ENCODE results near the gene RNF175.
A peak's percentile ranks its signal among the peaks of the same experiment; 100 is the strongest.

The RNF175 gene

DNA sequence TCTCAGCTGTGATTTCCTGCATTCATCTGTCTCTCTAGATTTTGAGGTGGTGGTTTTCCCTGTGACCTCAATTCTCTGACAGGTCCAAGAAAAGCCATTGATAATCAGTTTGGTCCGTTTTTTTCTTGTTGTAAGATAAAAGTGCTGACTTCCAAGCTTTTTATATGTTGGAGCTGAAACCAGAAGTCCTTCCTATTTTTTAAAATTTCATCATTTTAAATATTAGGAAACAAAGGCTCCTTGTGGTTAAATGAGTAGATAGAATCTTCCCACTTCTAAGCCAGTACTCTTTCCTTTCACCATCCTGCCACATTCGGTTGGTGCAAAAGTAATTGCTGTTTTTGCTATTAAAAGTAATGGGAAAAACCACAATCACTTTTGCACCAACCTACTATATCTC, 18.3 kb downstream of the RNF175 start:
- no peak for DNase-seq

DNA sequence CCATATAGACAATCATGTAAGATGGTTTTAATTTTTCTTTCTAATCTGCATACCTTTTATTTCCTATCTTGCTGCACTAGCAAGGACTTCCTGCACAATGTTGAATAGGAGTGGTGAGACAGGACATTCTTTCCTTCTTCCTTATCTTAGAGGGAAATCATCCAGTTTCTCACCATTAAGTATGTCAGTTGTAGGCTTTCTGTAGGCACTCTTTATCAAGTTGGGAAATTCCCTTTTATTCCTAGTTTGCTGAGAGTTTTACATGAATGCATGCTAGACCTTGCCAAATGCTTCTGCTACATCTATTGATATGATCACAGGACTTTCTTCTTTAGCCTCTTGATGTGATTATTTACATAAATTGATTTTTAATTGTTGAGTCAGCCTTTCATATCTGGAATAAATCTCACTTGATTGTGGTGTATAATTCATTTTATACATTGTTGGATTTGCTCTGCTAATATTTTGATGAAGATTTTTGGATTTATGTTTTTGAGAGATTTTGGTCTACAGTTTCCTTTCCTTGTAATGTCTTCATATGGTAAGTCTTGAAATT, 23.8 kb downstream of the RNF175 start:
- no peak for DNase-seq

DNA sequence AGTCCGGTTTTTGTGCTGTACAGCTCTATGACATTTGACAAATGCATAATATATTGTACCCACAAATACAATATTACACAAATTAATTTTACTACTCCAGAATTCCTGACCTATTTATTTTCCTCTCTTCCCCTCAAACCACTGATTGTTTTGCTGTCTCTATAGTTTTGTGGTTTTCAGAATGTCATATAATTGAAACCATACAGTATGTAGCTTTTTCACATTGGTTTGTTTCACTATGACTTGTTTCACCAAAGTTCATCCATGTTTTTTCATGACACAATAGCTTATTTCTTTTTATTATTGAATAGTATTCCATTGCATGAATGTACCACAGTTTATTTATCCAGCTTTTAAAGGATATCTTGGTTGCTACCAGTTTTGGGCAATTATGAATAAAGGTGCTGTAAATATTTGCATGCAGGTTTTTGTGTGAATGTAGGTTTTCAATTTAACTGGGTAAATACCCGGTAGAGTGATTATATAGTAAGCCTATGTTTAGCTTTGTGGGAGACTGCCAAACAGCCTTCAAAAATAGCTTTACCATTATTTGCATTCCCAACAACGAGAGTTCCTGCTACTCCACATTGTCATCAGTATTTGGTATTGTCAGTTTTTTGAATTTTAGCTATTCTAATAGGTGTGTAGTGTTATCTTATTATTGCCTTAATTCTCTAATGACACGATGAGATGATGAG, 25.9 kb downstream of the RNF175 start:
- no peak for DNase-seq

DNA sequence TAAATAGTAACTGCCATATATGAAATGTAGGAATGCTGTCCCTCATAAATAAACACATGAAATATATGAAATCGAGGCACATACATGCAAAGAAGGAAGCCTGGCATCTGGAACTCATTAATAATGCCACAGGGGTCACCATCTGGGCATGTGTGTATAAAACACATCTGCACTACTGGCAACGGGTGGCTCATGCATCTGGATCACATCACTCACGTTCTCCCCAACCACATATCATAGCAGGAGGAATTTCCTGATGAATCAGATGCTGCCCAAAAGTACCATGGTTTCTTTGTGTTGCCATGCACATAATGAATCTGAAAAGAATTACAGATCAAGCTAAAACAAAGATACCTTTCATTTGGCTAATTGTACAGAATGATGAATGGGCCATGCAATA, 28.6 kb downstream of the RNF175 start:
- DNase-seq: no peak

DNA sequence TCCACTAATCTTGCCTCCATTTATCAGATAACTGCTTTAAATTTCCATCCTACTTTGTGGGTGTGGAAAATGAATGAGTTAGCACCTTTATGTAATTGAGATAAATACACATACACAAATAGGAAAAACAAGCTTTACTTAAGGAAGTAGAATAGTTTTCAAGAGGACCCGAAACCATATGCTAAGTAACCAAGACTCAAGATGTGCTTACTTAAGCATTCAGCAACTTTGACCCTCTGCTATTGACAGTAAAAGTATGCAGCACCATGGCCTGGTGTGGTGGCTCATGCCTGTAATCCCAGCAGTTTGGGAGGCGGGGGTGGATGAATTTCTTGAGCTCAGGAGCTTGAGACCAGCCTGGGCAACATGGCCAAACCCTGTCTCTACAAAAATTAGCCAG, 29.9 kb downstream of the RNF175 start:
- DNase-seq: no peak

DNA sequence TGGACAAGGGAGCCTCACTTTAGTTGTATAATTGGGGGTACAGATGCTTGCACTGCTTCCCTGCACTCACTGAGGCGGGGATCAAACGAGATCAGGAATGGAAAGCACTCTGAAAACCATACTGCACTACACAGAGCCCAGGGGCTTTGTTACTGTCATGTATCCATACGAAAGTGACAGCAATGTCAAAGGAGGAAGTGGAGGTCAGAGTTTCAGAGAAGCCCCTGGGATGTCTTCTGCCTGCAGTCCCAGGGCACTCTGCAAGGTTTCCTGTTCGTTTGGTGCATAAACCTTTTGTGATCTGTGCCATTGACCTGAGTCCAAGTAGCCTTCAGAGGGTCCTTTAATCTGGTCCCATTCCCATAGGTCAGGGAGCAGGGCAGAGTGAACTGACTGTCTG, 31.2 kb downstream of the RNF175 start:
- no peak for DNase-seq

DNA sequence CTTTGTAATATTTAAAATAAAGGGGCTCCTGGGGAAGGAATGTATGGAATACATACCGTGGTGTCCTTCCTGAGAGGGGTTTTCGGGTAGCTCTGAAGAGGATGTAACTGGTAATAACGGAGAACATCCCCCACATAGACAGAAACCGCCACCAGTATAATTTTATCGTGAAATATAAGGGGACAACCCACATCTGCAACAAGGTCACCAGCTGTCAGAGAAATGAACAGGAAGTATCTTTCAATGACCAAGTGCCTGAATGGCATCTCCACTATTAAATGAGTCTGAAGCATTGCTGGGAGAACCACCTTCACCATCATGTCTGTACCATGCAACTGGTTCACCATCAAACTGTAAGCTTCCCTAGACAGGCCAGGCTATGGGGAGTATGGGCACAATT, 31.7 kb downstream of the RNF175 start:
- DNase-seq: no peak

DNA sequence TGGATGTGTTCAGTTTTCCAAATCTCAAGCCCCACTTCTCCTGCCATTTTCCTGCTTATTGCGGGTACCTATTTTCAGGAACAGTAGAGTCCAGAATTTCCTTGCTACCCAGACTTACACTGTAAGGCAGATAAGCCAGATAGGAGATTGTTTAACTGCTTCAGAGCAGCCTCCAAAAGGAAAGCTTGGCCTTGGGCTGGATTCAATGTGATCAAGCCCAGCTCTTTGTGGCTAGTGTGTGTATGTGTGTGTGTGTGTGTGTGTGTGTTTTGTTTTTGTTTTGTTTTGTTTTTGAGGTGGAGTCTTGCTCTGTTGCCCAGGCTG, 34.0 kb downstream of the RNF175 start:
- DNase-seq: no peak

DNA sequence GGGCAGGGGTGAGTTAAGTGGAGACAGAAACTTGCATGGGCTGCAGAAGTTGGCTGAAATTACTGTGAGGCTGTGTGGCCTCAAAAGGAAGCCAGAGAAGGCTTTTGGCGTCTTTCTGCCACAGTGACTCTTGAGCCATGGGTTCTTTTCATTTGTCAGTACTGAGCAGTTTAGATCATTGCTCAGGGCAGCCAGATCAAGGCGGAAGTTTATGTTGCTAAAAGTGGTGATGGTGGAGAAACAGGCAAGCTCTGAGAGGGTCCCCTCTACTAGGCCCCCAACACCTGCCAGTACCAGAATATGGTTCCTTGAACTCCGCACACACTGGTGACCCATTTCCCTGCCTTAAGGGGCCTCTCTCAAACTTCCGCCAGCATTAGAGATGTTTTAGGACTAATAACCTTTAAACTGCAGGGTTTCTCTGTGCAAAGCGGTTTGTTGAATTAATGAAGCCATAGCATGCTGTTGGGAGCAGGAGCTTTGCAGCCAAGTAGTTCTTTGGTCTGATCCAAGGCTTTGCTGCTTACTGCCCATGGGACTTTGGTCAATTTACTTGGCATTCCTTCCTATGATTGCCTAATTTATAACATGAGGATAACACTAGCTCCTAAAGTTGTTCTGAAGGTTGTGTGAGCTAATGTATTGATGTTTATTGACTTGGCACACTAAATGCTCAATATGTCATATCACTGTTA, 34.5 kb downstream of the RNF175 start:
- DNase-seq: no peak

DNA sequence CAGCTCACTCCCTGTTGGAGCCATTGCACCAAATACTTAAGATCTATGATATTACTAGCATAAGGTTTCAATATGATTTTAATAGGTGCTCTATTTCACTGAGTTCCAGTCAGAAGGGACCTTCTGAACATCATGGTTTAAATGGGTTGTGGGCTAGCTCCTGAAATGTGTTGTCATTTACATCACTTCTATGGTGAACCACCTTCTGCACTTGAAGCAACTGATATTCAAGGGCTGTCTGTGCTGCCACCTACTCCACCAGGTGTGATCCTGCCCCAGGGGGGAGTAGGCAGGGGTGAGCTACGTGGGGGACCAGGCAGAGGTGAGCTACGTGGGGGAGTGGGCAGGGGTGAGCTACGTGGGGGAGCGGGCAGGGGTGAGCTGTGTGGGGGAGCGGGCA, 35.2 kb downstream of the RNF175 start:
- DNase-seq: no peak

DNA sequence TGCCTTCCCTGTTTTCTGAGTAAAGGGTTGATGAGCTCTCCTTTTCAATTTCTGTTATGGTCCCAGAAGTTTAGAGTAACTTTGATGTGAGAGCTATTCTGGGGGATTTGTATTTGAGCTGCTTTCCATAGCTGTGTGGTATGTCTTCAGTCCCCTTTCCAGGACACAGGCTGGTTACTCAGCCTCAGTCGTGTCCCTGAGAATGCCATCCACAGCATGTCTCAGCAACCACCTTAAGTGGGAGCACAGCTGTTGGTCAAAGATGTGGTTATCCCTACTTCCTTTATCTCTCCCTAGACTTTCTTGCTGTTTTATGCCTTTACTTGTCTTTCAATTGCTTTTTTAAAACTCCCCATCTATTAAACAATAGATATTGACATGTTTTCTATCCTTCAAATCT, 37.8 kb downstream of the RNF175 start:
- no peak for DNase-seq

DNA sequence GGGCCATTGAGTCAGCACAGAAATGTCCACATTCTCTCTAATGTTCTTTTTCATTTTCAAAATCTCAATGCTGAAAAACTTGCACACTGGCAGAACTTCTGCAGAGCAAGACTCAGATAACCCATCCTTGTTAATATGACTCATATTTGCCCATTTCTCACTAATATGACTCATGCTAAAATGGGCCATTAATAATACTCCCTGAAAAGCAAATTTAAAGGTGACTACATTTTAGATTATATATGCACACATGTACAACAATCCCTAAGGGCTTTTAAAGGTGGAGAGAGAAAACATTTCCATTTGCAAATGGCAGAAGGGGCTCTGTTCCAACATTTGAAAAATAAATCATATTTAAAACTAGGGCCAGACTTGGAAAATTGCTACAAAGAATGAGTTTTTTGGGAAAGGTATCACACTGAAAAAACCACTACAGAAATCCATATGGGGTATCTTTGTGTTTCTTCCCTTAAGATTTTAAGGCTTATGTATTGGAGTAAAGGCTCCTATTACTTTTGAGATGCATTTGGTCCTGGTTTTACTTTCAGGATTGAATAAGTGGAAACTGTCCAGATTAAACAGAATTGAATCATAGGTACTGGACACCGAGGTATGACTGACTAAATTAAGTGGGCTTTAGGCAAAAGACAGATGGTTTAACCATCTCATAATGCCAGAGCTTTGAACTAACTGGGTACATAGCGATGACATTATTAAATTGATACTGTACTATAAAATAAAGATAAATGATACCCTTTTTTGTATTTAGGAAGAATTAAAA, 45.8 kb downstream of the RNF175 start:
- DNase-seq: no peak

DNA sequence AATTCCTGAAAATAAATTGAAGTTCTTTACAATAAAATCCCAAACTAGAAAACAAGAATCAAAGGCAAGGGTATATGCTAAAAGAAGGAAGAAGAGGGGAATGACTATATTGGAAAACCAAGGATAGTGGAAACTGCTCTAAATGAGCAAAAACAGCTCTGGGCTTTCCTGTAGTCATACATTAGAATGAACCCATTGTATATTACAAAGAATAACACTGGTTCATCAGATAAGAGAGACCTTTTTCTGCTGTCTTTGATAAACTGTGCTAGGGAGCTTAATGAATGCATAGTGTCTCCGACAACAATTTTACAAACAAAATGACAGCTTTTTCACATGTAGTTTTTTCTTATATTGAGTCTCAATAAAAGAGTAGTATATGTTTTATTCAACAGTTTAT, 49.1 kb downstream of the RNF175 start:
- no peak for DNase-seq

DNA sequence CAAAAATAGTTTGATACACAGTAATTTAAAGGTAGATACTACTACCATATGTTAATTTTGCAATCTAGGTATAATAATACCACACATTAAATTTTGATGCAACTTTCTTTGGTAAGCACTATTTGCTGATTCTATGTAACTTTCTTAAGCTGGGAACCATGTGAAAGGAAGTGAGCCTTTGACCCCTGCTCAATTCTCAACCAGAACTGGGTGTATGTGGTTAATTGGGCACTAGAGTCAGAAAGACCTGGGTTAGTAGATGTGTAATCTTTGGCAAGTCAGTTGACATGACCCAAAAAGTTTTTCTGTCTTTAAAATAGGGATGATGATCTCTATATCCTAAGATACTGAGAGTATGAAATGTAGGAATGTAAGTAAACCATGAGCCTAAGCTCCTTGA, 53.3 kb downstream of the RNF175 start:
- DNase-seq: no peak

DNA sequence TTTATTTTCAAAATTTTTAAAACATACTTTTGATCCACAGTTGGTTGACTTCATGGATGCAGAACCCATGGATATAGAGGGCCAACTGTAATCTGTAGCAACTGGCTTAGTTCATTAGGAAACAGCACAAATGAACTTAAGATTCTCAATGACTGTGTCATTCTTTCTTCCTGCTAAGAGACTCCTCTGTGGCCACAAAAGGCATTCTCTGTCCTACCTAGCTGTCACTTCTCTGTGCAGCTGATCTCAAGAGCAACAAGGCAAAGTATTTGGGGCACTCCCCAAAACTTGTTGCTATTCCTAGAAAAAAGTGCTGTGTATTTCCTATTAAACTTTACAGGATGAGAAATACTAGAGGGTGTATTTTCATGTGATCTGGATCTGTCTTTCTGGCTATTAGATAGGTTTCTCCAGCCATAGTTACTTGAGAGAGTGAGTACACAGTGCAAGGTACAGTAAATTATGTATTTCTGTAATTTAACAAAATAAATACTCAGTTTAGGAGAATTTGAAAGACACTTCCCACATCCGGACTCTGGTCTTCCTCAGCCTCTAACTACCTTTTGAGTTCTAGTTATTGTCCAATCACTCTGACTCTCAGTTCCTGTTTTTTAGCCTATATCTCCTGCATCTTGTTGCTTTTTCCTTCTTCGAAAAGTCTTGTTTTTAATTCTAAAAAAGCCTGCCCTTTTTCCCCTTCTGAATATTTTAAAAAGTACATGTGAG, 53.9 kb downstream of the RNF175 start:
- DNase-seq: no peak

DNA sequence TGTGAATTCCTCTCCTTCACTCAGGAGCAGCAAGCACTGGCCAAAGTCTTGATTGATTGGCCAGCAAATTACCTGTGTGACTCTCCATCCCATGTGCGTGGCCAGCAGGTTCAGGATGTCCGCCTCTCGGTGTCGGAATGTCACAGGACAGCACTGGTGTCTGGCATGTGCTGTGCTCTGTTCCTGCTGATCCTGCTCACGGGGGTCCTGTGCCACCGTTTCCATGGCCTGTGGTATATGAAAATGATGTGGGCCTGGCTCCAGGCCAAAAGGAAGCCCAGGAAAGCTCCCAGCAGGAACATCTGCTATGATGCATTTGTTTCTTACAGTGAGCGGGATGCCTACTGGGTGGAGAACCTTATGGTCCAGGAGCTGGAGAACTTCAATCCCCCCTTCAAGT, 55.3 kb downstream of the RNF175 start:
- no peak for DNase-seq

DNA sequence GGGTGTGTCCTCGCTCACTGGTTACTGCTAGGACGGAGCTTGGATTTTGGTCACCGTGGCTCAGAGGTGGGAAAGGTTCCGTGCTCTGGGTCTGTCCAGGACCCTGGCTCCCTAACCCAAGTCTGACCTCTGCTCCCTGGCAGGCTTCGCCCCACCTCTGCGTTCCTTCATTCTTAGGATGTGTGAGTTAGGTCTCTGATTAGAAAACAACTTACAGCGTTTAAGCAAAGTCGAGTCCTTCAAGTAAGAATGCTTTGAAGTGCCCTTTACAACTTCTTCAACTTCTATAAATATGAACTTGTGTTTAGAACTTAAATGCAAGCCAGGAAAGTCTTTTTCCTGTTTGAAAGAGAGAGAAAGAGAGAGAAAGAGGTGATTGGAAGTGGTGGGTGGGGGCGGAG, 74.9 kb downstream of the RNF175 start:
- no peak for DNase-seq

DNA sequence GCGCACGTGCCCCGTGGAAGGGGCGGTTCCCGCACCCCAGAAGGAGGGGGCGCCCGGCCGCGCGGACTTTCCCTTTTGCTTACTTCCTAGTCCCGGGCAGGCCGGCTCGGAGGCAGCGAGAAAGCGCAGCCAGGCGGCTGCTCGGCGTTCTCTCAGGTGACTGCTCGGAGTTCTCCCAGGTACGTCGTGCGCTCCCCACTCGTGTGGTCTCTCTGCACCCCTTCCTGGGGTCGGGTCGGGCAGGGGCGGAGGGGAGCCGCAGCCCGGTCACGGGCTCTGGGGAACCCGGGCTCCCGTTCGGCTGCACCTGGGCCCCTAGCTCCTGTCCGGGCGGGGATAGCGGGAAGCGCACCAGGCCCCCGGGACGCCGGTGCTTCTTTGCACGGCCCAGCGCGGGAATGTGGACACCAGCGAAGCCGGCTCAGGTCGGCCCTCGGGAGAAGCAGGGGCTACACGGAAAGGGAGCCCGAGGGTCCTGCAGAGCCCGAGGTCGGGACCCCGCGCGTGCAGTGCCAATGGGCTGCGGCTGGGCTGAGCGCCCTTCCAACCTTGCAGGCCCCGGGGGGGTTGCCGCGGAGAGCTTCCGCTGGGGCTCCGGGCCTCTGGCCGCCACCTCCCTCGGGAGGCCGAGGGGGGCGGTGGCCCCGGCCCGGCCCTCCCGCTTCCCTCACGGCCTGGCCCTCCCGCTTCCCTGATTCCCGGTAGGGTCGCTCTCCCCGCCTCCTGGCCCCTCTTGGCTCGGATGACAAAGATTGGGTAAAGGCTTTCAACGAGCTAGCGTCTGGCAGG, 75.4 kb downstream of the RNF175 start, which contains the start of gene TLR2:
TLR2 (plus strand) TSS at position 99 of the 789 bp plus-strand sequence. CDS start 18,628 bp downstream, outside the sequence.
- peak; percentile 53 for DNase-seq

DNA sequence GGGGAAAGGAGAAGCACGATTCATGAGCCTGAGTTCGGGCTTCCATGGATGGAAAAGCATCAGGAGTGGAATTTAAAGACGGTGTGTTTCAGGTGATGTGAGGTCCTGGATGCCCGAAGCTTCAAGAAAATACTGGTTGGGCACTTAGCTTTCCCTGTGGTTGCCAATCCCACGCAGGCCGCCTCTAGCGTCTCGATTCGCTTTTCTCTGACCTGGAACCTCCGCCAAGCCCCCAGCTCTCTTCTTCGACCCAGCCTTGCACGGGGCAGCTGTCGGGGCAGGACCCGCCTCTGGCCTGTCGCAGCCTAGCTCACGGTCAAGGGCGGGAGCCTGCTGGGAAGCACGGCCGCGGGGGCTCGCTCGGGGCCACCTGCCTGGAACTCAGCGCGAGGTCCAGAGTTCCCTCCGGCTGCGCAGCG, 76.1 kb downstream of the RNF175 start:
- DNase-seq: no peak

DNA sequence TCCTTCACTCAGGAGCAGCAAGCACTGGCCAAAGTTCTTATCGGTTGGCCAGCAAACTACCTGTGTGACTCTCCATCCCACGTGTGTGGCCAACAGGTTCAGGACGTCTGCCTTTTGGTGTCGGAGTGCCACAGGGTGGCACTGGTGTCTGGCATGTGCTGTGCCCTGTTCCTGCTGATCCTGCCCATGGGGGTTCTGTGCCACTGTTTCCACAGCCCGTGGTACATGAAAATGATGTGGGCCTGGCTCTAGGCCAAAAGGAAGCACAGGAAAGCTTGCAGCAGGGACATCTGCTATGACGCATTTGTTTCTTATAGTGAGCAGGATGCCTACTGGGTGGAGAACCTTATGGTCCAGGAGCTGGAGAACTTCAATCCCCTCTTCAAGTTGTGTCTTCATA, 80.3 kb downstream of the RNF175 start:
- no peak for DNase-seq

DNA sequence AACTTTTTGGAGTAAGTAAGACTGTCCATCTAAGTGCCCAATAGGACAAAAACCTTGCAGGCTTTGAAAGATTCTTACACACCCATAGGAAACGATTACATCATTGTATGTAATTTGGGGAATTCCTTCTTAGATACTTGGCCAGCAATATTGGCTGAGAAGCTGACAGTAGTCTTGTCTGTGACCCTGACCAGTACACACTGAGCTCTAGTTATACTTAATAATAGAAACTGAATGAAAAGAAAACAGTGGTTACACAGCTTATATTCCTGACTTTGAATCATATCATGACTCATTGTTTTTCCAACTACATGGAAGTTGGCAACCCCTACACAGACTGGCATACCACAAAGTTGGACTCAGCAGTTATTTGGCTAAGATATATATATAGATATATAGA, 82.8 kb downstream of the RNF175 start:
- no peak for DNase-seq

DNA sequence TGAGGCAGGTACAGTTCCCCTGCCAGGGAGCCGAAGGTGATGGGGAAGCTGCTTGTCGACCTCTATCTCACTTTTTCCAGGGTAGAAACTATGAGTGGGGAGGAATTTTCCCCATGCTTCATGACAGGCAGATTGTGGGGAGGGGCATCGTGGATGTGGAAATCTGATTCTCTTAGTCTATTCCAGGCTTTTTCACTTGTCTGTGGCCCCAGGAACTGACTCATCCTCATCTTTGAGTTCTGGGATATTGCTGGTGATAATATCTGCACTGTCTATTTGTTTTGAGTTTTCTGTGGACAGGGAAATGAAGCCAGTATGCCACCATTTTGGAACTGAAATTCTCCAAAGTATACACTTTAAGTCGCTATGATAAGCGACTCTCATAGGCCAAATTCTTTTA, 83.3 kb downstream of the RNF175 start:
- DNase-seq: no peak
